Smooth muscle cell (in vitro differentiated cells): ENCODE measurements around the gene CREB3. TPM values are rescaled to one million over a fixed set of nuclear protein-coding genes. Genes with fewer than 3 reads are reported as not detected.
A peak's percentile ranks its signal among the peaks of the same experiment; 100 is the strongest.

Experiments
- DNase-seq: peaks from one replicate; lab custom pipeline; 2025; ENCODE audit not compliant: unreplicated experiment; lab: John Stamatoyannopoulos, UW
- H2AFZ ChIP-seq: fragments of 200-600 bp; sonication (generic); 2 replicates; pipeline ENCODE4 v1.6.0; 2016; ENCODE audit warnings: antibody characterized with exemption, low read depth, mild to moderate bottlenecking
- H3F3A ChIP-seq: fragments of 200-600 bp; sonication (generic); 2 replicates; pipeline ENCODE4 v1.6.0; 2017; ENCODE audit warnings: antibody characterized with exemption, low read depth
- H3K27ac ChIP-seq: fragments of 200-600 bp; sonication (generic); 2 replicates; pipeline ENCODE4 v1.5.1; 2016; ENCODE audit warnings: low read depth, mild to moderate bottlenecking
- H3K27me3 ChIP-seq: fragments of 200-600 bp; sonication (generic); 2 replicates; pipeline ENCODE4 v1.6.1; 2016; ENCODE audit warnings: low read depth, mild to moderate bottlenecking
- H3K36me3 ChIP-seq: fragments of 200-600 bp; sonication (generic); 2 replicates; pipeline ENCODE4 v1.5.1; 2016; ENCODE audit warnings: low read depth
- H3K4me1 ChIP-seq: fragments of 200-600 bp; sonication (generic); 2 replicates; pipeline ENCODE4 v1.5.1; 2016; ENCODE audit warnings: low read depth
- H3K4me2 ChIP-seq: fragments of 200-600 bp; sonication (generic); 2 replicates; pipeline ENCODE4 v1.6.0; 2016; ENCODE audit warnings: mild to moderate bottlenecking
- H3K4me3 ChIP-seq: fragments of 200-600 bp; sonication (generic); 2 replicates; pipeline ENCODE4 v1.5.1; 2016; ENCODE audit warnings: mild to moderate bottlenecking
- H3K79me2 ChIP-seq: fragments of 200-600 bp; sonication (generic); 2 replicates; pipeline ENCODE4 v1.6.0; 2016; ENCODE audit warnings: low read depth, mild to moderate bottlenecking
- H3K9ac ChIP-seq: fragments of 200-600 bp; sonication (generic); 2 replicates; pipeline ENCODE4 v1.6.0; 2016; ENCODE audit warnings: low read depth
- H3K9me3 ChIP-seq: fragments of 200-600 bp; sonication (generic); replicated peaks from 2 replicates; pipeline ENCODE4 v1.5.1; 2016; ENCODE audit warnings: low read depth
- H4K20me1 ChIP-seq: fragments of 200-600 bp; sonication (generic); 2 replicates; pipeline ENCODE4 v1.6.0; 2016; ENCODE audit warnings: low read depth
- WGBS: methylation state at CpG from one replicate; pipeline ENCODE4 v1.1.7; 2016; ENCODE audit warnings: low lambda C conversion rate; 5-methylcytosine and 5-hydroxymethylcytosine counted together
- polyA plus RNA-seq: library from polyadenylated mRNA; unstranded; fragments of >200 nt; fragmentation: Nextera tagmentation; extraction: Ambion mirVana; gene quantifications from 2 replicates; pipeline ENCODE4 v1.2.1, GENCODE V29; 2016
- total RNA-seq: library from RNA; depleted of rRNA; stranded (reverse); fragments of >200 nt; gene quantifications from 2 replicates; pipeline ENCODE4 v1.2.3, GENCODE V29; 2014
- TF ChIP-seq, protein P1 (sequence below): fragments of 200-600 bp; sonication (generic); IDR thresholded peaks from 2 replicates; pipeline ENCODE4 v1.5.1; 2017; ENCODE audit warnings: borderline replicate concordance, mild to moderate bottlenecking, antibody characterized with exemption; ENCODE audit not compliant: insufficient read depth, poor library complexity, severe bottlenecking

The CREB3 gene
- total and polyA plus RNA-seq, 2 experiments from 2014 or later = 66.9 to 81.0 TPM

GRCh38 chr9:35687972-35688557 lies 44.4 kb upstream of the CREB3 start:
- Histone ChIP-seq H3K9ac (peak overlapping the region; percentile 19), H3K79me2 (peaks cover 35% of the 10 kb centered on the region), H2AFZ (no peak overlapping the region), H3F3A (peaks cover 66% of the 10 kb centered on the region), H3K4me2 (peak overlapping the region; percentile 95), H4K20me1 (peaks cover 66% of the 10 kb centered on the region), H3K27me3 (no peaks in the 10 kb centered on the region), H3K4me3 (peak overlapping the region; percentile 70), H3K36me3 (no peaks in the 10 kb centered on the region), H3K27ac (peak overlapping the region; percentile 95), H3K4me1 (peaks cover 18% of the 10 kb centered on the region), H3K9me3 (no peaks in the 10 kb centered on the region)
- TF ChIP-seq, protein P1, sequence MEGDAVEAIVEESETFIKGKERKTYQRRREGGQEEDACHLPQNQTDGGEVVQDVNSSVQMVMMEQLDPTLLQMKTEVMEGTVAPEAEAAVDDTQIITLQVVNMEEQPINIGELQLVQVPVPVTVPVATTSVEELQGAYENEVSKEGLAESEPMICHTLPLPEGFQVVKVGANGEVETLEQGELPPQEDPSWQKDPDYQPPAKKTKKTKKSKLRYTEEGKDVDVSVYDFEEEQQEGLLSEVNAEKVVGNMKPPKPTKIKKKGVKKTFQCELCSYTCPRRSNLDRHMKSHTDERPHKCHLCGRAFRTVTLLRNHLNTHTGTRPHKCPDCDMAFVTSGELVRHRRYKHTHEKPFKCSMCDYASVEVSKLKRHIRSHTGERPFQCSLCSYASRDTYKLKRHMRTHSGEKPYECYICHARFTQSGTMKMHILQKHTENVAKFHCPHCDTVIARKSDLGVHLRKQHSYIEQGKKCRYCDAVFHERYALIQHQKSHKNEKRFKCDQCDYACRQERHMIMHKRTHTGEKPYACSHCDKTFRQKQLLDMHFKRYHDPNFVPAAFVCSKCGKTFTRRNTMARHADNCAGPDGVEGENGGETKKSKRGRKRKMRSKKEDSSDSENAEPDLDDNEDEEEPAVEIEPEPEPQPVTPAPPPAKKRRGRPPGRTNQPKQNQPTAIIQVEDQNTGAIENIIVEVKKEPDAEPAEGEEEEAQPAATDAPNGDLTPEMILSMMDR = no peak
- 78% methylated on average over 2 of the region's 2 CpGs for WGBS
- no peak for DNase-seq

GRCh38 chr9:35688558-35689541 lies 43.6 kb upstream of the CREB3 start:
- Histone ChIP-seq H2AFZ (no peak overlapping the region), H3F3A (peaks cover 58% of the 10 kb centered on the region), H3K9ac (peak overlapping the region; percentile 90), H3K27me3 (no peaks in the 10 kb centered on the region), H3K36me3 (no peaks in the 10 kb centered on the region), H3K79me2 (peaks cover 35% of the 10 kb centered on the region), H3K4me3 (peak overlapping the region; percentile 70), H3K4me2 (peak overlapping the region; percentile 95), H3K27ac (peak overlapping the region; percentile 95), H3K9me3 (no peaks in the 10 kb centered on the region), H3K4me1 (peaks cover 18% of the 10 kb centered on the region), H4K20me1 (peaks cover 58% of the 10 kb centered on the region)
- DNase-seq = no peak
- 9% methylated on average over 12 of the region's 12 CpGs for WGBS
- TF ChIP-seq, protein P1 = no peak

GRCh38 chr9:35689542-35690293 lies 42.7 kb upstream of the CREB3 start, which contains the start of gene TPM2:
TSS of gene TPM2 (minus strand) at chr9:35689925. CDS start at chr9:35689817, 108 bp downstream.
- WGBS = under 1% methylated on average over 41 of the region's 61 CpGs
- Histone ChIP-seq H3K9me3 (no peaks in the 10 kb centered on the region), H3K9ac (peak within 1 kb of the TSS; percentile 90), H3K4me2 (peak within 1 kb of the TSS; percentile 95), H2AFZ (no peak within 1 kb of the TSS), H3K27me3 (no peaks in the 10 kb centered on the region), H3K4me1 (peaks cover 18% of the 10 kb centered on the region), H4K20me1 (peaks cover 50% of the 10 kb centered on the region), H3K79me2 (peaks cover 35% of the 10 kb centered on the region), H3K36me3 (no peaks in the 10 kb centered on the region), H3K4me3 (peak within 1 kb of the TSS; percentile 70), H3K27ac (peak within 1 kb of the TSS; percentile 95), H3F3A (peaks cover 56% of the 10 kb centered on the region)
- TF ChIP-seq, protein P1 = no peak
- peak; percentile 69 for DNase-seq
